Gastroesophageal sphincter (tissue), 3 donors: ENCODE measurements around the gene SIGMAR1.

Experiments used
- CTCF ChIP-seq, 4 experiments: fragments of 200-600 bp in 2 of 4; fragments of 450-650 bp in 2 of 4; sonication (generic) in 1 of 4; IDR thresholded peaks; one replicate each; pipeline ENCODE4 v1.5.1; 2017 to 2019; ENCODE audit warnings: antibody characterized with exemption in 4 of 4, mild to moderate bottlenecking in 2 of 4, moderate library complexity in 2 of 4
- POLR2A ChIP-seq, 2 donors: fragments of 450-650 bp; IDR thresholded peaks; one replicate each; pipeline ENCODE4 v1.6.1; 2017; ENCODE audit warnings: antibody characterized with exemption in 2 of 2, mild to moderate bottlenecking in 2 of 2, moderate library complexity in 1 of 2

DNA sequence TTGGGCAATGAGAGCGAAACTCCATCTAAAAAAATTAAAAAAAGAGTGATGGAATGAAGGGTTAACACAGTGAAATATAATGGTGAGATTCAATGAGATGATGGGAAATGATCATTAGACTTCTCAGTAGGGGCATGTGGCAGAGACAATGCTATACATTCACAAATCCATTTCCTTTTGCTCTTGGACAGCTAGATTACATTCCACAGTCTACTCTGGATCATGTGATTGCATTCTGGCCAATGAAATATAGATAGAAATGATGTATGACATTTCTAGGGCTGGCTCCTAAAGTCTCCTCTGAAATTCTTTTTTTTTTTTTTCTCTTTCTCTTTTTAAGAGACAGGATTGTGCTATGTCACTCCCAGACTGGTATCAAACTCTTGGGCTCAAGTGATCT lies 5.1 kb upstream of the SIGMAR1 start:
- TF ChIP-seq POLR2A (IDR thresholded peaks at IDR 0.05) = no peak
- TF ChIP-seq CTCF (IDR thresholded peaks at IDR 0.05) = no peak
